PFSK-1 (cell line): ENCODE results near the gene ZNF385C.

Experiments
- FOXP2 ChIP-seq: optimal IDR thresholded peaks from 2 replicates; pipeline ENCODE3; 2011; ENCODE audit warnings: borderline replicate concordance, control low read depth, inconsistent platforms; ENCODE audit not compliant: insufficient read depth; ENCODE audit errors: extremely low read length, extremely low read depth
- POLR2AphosphoS5 ChIP-seq: IDR thresholded peaks from 2 replicates; pipeline ENCODE4 v1.6.1; 2012; ENCODE audit warnings: low read depth, mild to moderate bottlenecking, control low read depth, low read length, moderate library complexity
- SIN3A ChIP-seq: IDR thresholded peaks from 2 replicates; pipeline ENCODE4 v1.6.1; 2012; ENCODE audit warnings: mild to moderate bottlenecking, low read length, moderate library complexity, borderline replicate concordance; ENCODE audit not compliant: insufficient read depth
- TAF1 ChIP-seq: IDR thresholded peaks from 2 replicates; pipeline ENCODE4 v1.6.1; 2012; ENCODE audit warnings: low read length, control low read depth, borderline replicate concordance; ENCODE audit not compliant: insufficient read depth
- TF ChIP-seq, protein P1 (sequence below), 2 experiments: IDR thresholded peaks; 2 replicates each; pipeline versions ENCODE4 v1.6.1 to v1.8.0; 2011 to 2012; ENCODE audit warnings: low read depth in 2 of 2, low read length in 2 of 2, control low read depth in 1 of 2, inconsistent platforms in 1 of 2, mild to moderate bottlenecking in 1 of 2, moderate library complexity in 1 of 2; ENCODE audit not compliant: insufficient read depth in 1 of 2

The ZNF385C gene

DNA sequence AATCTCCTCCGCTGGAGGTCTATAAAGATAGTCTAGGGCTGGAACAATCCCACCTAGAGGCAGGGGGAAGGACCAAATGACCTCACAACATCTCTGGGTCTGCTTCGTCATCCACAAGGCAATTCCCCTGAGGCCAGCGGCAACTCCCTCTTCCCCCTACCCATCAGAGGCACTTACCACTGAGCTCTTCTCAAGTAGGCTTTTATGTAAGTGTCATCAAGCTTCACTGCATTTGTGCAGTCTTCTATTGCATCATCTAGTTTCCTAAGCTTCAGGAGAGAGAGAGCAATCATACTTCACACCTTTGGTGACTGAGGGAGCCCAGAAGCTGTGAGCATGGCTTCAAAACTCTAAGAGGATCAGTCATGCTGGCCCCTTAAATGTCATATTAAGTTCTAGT is 110.6 kb downstream of the ZNF385C start:
- TF ChIP-seq, protein P1, sequence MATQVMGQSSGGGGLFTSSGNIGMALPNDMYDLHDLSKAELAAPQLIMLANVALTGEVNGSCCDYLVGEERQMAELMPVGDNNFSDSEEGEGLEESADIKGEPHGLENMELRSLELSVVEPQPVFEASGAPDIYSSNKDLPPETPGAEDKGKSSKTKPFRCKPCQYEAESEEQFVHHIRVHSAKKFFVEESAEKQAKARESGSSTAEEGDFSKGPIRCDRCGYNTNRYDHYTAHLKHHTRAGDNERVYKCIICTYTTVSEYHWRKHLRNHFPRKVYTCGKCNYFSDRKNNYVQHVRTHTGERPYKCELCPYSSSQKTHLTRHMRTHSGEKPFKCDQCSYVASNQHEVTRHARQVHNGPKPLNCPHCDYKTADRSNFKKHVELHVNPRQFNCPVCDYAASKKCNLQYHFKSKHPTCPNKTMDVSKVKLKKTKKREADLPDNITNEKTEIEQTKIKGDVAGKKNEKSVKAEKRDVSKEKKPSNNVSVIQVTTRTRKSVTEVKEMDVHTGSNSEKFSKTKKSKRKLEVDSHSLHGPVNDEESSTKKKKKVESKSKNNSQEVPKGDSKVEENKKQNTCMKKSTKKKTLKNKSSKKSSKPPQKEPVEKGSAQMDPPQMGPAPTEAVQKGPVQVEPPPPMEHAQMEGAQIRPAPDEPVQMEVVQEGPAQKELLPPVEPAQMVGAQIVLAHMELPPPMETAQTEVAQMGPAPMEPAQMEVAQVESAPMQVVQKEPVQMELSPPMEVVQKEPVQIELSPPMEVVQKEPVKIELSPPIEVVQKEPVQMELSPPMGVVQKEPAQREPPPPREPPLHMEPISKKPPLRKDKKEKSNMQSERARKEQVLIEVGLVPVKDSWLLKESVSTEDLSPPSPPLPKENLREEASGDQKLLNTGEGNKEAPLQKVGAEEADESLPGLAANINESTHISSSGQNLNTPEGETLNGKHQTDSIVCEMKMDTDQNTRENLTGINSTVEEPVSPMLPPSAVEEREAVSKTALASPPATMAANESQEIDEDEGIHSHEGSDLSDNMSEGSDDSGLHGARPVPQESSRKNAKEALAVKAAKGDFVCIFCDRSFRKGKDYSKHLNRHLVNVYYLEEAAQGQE (IDR thresholded peaks at IDR 0.05; ENCODE audit: insufficient read depth in 1 of 2, low read depth in 2 of 2, low read length in 2 of 2), result no peak
- TF ChIP-seq FOXP2 (no peak), SIN3A (no peak), TAF1 (no peak), POLR2AphosphoS5 (no peak)

DNA sequence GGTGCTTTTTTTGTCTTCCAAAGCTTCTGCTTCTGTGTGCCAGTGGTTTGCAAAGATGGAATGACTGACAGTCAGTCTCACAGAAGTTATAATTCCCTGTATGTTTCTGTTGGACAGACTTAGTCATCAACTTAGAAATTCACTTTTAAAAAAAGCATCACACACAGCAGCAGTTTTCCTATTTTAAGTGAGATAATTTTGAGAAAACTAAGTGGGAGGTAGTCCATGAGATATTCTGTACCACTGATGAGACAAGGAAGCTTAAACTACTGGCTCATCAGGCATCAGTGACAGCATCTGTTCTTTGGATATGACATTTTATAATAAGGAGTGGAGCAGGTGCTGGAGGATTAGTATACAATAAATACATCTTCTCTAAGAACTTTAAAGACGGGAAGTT is 111.6 kb downstream of the ZNF385C start:
- TF ChIP-seq, protein P1 (IDR thresholded peaks at IDR 0.05; ENCODE audit: insufficient read depth in 1 of 2, low read depth in 2 of 2, low read length in 2 of 2), result no peak
- TF ChIP-seq FOXP2 (no peak), TAF1 (no peak), POLR2AphosphoS5 (no peak)

DNA sequence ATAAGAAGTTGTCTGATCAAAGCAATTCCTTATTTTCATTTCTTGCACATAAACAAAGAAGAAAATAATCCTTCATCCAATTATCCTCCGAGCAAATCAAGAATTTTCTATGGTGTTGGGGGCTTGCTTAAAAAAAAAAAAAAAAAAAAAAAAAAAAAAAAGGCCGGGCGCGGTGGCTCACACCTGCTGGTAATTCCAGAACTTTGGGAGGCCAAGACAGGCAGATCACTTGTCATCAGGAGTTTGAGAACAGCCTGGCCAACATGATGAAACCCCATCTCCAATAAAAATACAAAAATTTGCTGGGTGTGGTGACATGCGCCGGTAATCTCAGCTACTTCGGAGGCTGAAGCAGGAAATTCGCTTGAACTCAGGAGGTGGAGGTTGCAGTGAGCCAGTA is 112.4 kb downstream of the ZNF385C start:
- TF ChIP-seq SIN3A (no peak), POLR2AphosphoS5 (no peak), TAF1 (no peak), FOXP2 (no peak)
- TF ChIP-seq, protein P1 (IDR thresholded peaks at IDR 0.05; ENCODE audit: insufficient read depth in 1 of 2, low read depth in 2 of 2, low read length in 2 of 2), result no peak

DNA sequence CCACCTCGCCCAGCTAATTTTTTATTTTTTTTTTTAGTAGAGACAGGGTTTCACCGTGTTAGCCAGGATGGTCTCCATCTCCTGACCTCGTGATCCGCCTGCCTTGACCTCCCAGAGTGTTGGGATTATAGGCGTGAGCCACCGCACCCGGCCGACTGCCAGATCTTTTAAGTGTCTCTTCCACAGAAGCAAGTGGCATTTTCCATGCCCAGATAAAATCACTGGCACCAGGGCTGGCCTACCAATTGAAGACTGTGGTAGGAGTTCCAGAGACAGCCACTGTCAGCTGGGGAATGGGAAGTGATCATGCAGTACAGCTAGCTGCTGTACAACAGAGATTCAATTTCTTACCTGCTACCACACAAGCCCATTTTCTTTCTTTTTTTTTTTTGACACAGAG is 113.8 kb downstream of the ZNF385C start:
- TF ChIP-seq, protein P1 (IDR thresholded peaks at IDR 0.05; ENCODE audit: insufficient read depth in 1 of 2, low read depth in 2 of 2, low read length in 2 of 2), result no peak

DNA sequence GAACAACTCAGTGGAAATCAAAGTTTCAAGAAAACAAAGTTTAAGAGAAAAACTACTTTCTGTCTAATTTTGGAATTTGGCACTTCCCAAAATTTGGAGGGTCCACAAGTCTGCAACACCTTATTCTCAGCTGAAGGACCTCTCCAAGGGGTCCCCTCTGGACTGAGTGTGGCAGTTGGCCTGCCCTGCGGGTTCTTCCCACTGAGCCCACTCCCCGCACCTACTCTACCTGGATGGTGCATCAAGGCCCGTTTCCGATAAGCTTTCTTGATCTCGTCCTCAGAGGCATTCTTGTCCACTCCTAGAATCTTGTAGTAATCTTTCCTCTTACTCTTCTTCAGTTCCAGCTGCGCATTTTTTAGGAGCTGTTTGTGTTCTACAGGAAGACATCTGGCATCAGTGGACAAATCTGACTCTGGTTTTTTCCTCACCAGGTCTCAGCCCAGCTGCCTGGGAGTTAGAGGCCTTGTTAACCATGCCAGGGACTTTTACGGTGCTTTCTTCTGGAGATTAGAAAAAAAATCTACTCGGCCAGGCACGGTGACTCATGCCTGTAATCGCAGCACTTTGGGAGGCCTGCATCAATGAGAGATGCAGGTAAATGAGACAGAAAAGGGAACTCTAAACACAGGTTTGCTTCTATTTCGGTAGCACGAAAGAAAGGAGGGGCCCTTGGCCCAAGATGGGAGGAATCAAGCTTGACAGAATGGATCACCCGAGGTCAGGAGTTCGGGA is 116.1 kb downstream of the ZNF385C start:
- no peak for TF ChIP-seq FOXP2
- TF ChIP-seq SIN3A, result no peak
- TF ChIP-seq POLR2AphosphoS5, result no peak
